CD14-positive monocyte (primary cell): ENCODE measurements around the gene TAPT1. TPM values are rescaled to one million over a fixed set of nuclear protein-coding genes. Genes with fewer than 3 reads are reported as not detected.
A peak's percentile ranks its signal among the peaks of the same experiment; 100 is the strongest.

Source experiments
- DNase-seq, 3 donors: peaks; one replicate each; pipeline ENCODE4 v3.0.0-alpha.2; 2011 to 2022
- H2AFZ ChIP-seq: 2 replicates; pipeline ENCODE4 v1.6.0; 2012; ENCODE audit warnings: mild to moderate bottlenecking, low read depth, low read length, inconsistent platforms; ENCODE audit not compliant: insufficient read depth, poor library complexity, severe bottlenecking
- H3K27ac ChIP-seq, 2 donors: 1 replicate in 1 of 2; 2 replicates in 1 of 2; pipeline ENCODE4 v1.5.1; 2012 to 2013; ENCODE audit warnings: low read length in 2 of 2, control low read depth in 1 of 2, inconsistent platforms in 1 of 2, low read depth in 1 of 2, mild to moderate bottlenecking in 1 of 2
- H3K27me3 ChIP-seq, 2 donors: one replicate each; pipeline versions ENCODE4 v1.6.0 to v1.6.1; 2011 to 2013; ENCODE audit warnings: low read length in 2 of 2; ENCODE audit not compliant: control insufficient read depth in 2 of 2, insufficient read depth in 2 of 2
- H3K36me3 ChIP-seq, 2 donors: replicated peaks in 1 of 2; 1 replicate in 1 of 2; 2 replicates in 1 of 2; pipeline versions ENCODE4 v1.5.1 to v1.6.1; 2012 to 2013; ENCODE audit warnings: low read length in 2 of 2, control low read depth in 1 of 2, inconsistent platforms in 1 of 2, mild to moderate bottlenecking in 1 of 2; ENCODE audit not compliant: insufficient read depth in 2 of 2, control insufficient read depth in 1 of 2
- H3K4me1 ChIP-seq, 2 donors: 1 replicate in 1 of 2; 2 replicates in 1 of 2; pipeline versions ENCODE4 v1.5.1 to v1.6.1; 2012 to 2013; ENCODE audit warnings: low read length in 2 of 2, control low read depth in 1 of 2, inconsistent platforms in 1 of 2, mild to moderate bottlenecking in 1 of 2, moderate library complexity in 1 of 2; ENCODE audit not compliant: insufficient read depth in 2 of 2, control insufficient read depth in 1 of 2
- H3K4me2 ChIP-seq: replicated peaks from 2 replicates; pipeline ENCODE3; 2012; ENCODE audit warnings: low read length, moderate library complexity, mild to moderate bottlenecking; ENCODE audit not compliant: poor library complexity, severe bottlenecking; ENCODE audit errors: extremely low read depth
- H3K4me3 ChIP-seq, 3 experiments: fragments of 200-600 bp in 1 of 3; sonication (generic) in 1 of 3; replicated peaks in 1 of 3; 1 replicate in 2 of 3; 2 replicates in 1 of 3; pipeline ENCODE4 v1.5.1; 2011 to 2013; ENCODE audit warnings: low read length in 3 of 3, mild to moderate bottlenecking in 3 of 3, control low read depth in 2 of 3, low read depth in 2 of 3, inconsistent platforms in 1 of 3, moderate library complexity in 1 of 3
- H3K79me2 ChIP-seq: 2 replicates; pipeline ENCODE4 v1.6.0; 2012; ENCODE audit warnings: mild to moderate bottlenecking, control low read depth, inconsistent platforms, low read length, moderate library complexity; ENCODE audit not compliant: insufficient read depth
- H3K9ac ChIP-seq: 2 replicates; pipeline ENCODE4 v1.6.0; 2017; ENCODE audit warnings: low read length, mild to moderate bottlenecking; ENCODE audit not compliant: insufficient read depth, poor library complexity, severe bottlenecking
- H3K9me3 ChIP-seq, 2 donors: replicated peaks in 1 of 2; 1 replicate in 1 of 2; 2 replicates in 1 of 2; pipeline versions ENCODE4 v1.5.1 to v1.6.1; 2012 to 2013; ENCODE audit warnings: low read length in 2 of 2, control low read depth in 1 of 2; ENCODE audit not compliant: control insufficient read depth in 1 of 2, insufficient read depth in 1 of 2
- H4K20me1 ChIP-seq: 2 replicates; pipeline ENCODE4 v1.6.0; 2012; ENCODE audit warnings: mild to moderate bottlenecking, low read length, control low read depth, moderate library complexity; ENCODE audit not compliant: insufficient read depth
- H3K27ac Mint-ChIP-seq, 7 donors: one replicate each; pipeline ENCODE4 v1.8.0; 2020; ENCODE audit warnings: mild to moderate bottlenecking in 7 of 7, mixed read lengths in 7 of 7, moderate library complexity in 6 of 7, inconsistent platforms in 2 of 7
- H3K27me3 Mint-ChIP-seq, 3 donors: one replicate each; pipeline ENCODE4 v1.8.0; 2021 to 2022; ENCODE audit warnings: low read depth in 3 of 3, mild to moderate bottlenecking in 3 of 3, mixed read lengths in 3 of 3, moderate library complexity in 3 of 3, inconsistent platforms in 1 of 3
- H3K36me3 Mint-ChIP-seq, 2 donors: one replicate each; pipeline ENCODE4 v1.8.0; 2020; ENCODE audit warnings: mixed read lengths in 2 of 2, inconsistent platforms in 1 of 2, mild to moderate bottlenecking in 1 of 2
- H3K4me1 Mint-ChIP-seq: one replicate; pipeline ENCODE4 v1.8.0; 2020; ENCODE audit warnings: mild to moderate bottlenecking, mixed read lengths
- H3K4me3 Mint-ChIP-seq, 2 donors: one replicate each; pipeline ENCODE4 v1.8.0; 2020; ENCODE audit warnings: mild to moderate bottlenecking in 2 of 2, mixed read lengths in 2 of 2, moderate library complexity in 1 of 2
- H3K9me3 Mint-ChIP-seq, 7 donors: one replicate each; pipeline ENCODE4 v1.8.0; 2020 to 2022; ENCODE audit warnings: mixed read lengths in 7 of 7, mild to moderate bottlenecking in 6 of 7, moderate library complexity in 6 of 7, inconsistent platforms in 2 of 7
- CTCF ChIP-seq: fragments of 200-600 bp; IDR thresholded peaks from one replicate; pipeline ENCODE4 v1.8.0; 2022; ENCODE audit warnings: antibody characterized with exemption, mild to moderate bottlenecking
- WGBS: methylation state at CpG from one replicate; pipeline ENCODE4 v1.1.5; 2013; ENCODE audit warnings: missing lambda C conversion rate; ENCODE audit not compliant: insufficient coverage; 5-methylcytosine and 5-hydroxymethylcytosine counted together
- intact Hi-C, 2 donors: fragments of 100-400 bp; cut with micrococcal nuclease; formaldehyde crosslinking; loops; one replicate each; pipeline versions ENCODE4 v1.15.0 to v1.15.1; 2023
- polyA plus RNA-seq, 3 donors: library from polyadenylated mRNA; depleted of rRNA in 1 of 3; unstranded in 2 of 3; stranded (reverse) in 1 of 3; fragments of 300-500 nt in 2 of 3; fragments of >200 nt in 1 of 3; fragmentation: Illumina TruSeq in 2 of 3; gene quantifications; 1 replicate in 2 of 3; 2 replicates in 1 of 3; pipeline ENCODE4 v1.2.3, GENCODE V29; 2012 to 2021

TAPT1 gene
- polyA plus RNA-seq, 3 donors: 15.2 to 18.4 (median 16.0) TPM

- Mint-ChIP-seq H3K27ac (peak overlapping the region in 1 of 7 donors; percentile 1), H3K4me3 (no peak overlapping the region), H3K36me3 (no peaks in the 10 kb centered on the region), H3K27me3 (peaks cover 0 to 2% (median 0%) of the 10 kb centered on the region in 3 donors), H3K9me3 (peaks cover 0 to 3% (median 0%) of the 10 kb centered on the region in 7 donors), H3K4me1 (peaks cover 36% of the 10 kb centered on the region)
- H3K4me2 ChIP-seq: no peak overlapping the region
- no peak overlapping the region for H3K27ac ChIP-seq
- intact Hi-C loops: no loop called here
- no peaks in the 10 kb centered on the region for H3K9me3 ChIP-seq
- H3K4me3 ChIP-seq: no peak overlapping the region
- H3K4me1 ChIP-seq: peaks cover 26 to 60% of the 10 kb centered on the region in 2 donors
- TF ChIP-seq CTCF: no peak
- DNase-seq: no peak
- no peaks in the 10 kb centered on the region for H3K36me3 ChIP-seq
- no peak overlapping the region for H2AFZ ChIP-seq
- no peaks in the 10 kb centered on the region for H3K27me3 ChIP-seq
- no peak overlapping the region for H3K9ac ChIP-seq
- no peaks in the 10 kb centered on the region for H4K20me1 ChIP-seq
- H3K79me2 ChIP-seq: peaks cover 32% of the 10 kb centered on the region
- WGBS: 80% methylated on average over 1 of the region's 2 CpGs
These were observed 4.0 kb upstream of the TAPT1 start for GRCh38 chr4:16230308-16230707.

- no peaks in the 10 kb centered on the region for H3K36me3 ChIP-seq
- H3K4me3 Mint-ChIP-seq: no peak overlapping the region
- no peak overlapping the region for H2AFZ ChIP-seq
- no peak for TF ChIP-seq CTCF
- peaks cover 0 to 3% (median 0%) of the 10 kb centered on the region in 7 donors for H3K9me3 Mint-ChIP-seq
- H3K9me3 ChIP-seq: no peaks in the 10 kb centered on the region
- peaks cover 0 to 2% (median 0%) of the 10 kb centered on the region in 3 donors for H3K27me3 Mint-ChIP-seq
- intact Hi-C loops: no loop called here
- no peak overlapping the region for H3K4me3 ChIP-seq
- peaks cover 42% of the 10 kb centered on the region for H3K4me1 Mint-ChIP-seq
- H3K27me3 ChIP-seq: no peaks in the 10 kb centered on the region
- no peak overlapping the region for H3K4me2 ChIP-seq
- no peaks in the 10 kb centered on the region for H3K36me3 Mint-ChIP-seq
- no peak overlapping the region for H3K27ac ChIP-seq
- H3K79me2 ChIP-seq: peaks cover 39% of the 10 kb centered on the region
- no peak overlapping the region for H3K27ac Mint-ChIP-seq
- H4K20me1 ChIP-seq: peaks cover under 1% of the 10 kb centered on the region
- DNase-seq: no peak
- no CpG with 5 or more reads among the region's 2 CpGs for WGBS
- no peak overlapping the region for H3K9ac ChIP-seq
- peaks cover 32 to 61% of the 10 kb centered on the region in 2 donors for H3K4me1 ChIP-seq
These were observed 3.3 kb upstream of the TAPT1 start for GRCh38 chr4:16229604-16230003.
